GM21717 (cell line): Measurements from ENCODE around the gene PLB1.

Experiments used
- ATAC-seq: cut with Tn5 transposase; IDR thresholded peaks from one replicate; pipeline ENCODE4 v1.9.1; 2021; ENCODE audit warnings: mild to moderate bottlenecking, moderate library complexity; ENCODE audit not compliant: unreplicated experiment

Gene PLB1

DNA sequence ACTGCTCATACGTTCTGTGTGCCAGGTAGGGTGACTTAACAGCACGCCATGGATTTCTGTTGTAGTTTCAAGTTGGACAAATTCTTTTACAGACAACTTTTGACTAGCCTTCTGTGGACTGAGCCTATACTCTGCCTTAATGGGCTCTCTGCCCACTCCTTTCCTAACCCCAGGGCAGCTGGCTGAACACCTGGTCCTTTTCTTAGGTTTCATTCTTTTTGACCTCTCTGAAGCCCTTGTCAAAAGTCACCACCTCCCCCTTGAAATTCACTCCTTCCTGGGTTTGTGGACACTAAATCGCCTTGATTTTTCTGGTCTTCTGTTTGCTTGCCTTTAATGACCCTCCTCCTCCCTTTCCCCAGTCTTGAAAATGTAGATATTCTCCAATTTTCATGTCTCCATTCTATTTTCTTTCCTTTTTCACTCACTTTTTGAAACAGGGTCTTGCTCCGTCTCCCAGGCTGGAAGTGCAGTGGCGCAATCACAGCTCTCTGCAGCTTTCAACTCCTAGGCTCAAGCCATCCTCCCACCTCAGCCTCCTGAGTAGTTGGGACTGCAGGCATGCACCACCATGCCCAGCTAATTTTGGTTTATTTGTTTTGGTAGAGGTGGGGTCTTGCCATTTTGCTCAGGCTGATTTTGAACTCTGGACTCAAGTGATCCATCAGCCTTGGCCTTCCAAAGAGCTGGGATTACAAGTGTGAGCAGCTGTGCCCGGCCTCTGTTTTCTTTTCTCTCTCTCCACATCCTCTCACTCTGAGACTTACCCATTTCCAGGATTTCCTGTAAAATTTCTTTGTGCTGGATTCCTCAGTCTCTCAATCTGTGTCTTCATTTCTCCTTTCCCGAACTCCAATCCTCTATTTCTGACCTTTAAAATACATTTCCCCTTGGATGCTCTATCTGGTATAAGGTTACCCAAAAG lies 112.9 kb downstream of the PLB1 start:
- no peak for ATAC-seq

DNA sequence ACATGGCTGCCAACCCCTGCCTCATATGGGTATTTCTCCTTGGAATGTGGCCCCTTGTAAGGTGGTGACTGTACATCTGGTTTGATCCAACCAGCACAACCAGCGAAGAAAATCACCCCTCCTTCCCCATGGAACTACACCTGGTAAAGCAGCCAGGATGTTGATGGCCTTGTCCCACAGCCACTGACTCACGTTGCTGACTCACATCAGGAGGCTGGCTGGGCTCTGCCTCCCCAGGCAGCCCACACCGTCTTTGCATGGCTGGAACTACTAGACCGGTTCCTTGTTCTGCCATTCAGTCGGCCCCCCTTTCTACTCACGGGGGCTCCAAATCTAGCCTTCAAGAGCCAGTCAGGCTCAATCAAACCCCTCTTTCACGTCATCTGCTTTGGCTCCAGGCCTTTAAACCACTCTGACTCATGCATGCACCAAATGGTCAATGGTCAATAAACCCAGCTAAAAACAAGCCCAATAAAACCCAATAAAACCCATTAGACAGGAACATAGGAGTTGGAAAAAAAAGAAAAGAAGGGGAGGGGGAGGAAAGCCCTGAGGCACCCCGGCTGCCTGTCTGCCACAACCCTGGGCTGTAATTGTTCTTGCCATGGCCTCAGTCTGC lies 114.8 kb downstream of the PLB1 start:
- ATAC-seq = no peak

DNA sequence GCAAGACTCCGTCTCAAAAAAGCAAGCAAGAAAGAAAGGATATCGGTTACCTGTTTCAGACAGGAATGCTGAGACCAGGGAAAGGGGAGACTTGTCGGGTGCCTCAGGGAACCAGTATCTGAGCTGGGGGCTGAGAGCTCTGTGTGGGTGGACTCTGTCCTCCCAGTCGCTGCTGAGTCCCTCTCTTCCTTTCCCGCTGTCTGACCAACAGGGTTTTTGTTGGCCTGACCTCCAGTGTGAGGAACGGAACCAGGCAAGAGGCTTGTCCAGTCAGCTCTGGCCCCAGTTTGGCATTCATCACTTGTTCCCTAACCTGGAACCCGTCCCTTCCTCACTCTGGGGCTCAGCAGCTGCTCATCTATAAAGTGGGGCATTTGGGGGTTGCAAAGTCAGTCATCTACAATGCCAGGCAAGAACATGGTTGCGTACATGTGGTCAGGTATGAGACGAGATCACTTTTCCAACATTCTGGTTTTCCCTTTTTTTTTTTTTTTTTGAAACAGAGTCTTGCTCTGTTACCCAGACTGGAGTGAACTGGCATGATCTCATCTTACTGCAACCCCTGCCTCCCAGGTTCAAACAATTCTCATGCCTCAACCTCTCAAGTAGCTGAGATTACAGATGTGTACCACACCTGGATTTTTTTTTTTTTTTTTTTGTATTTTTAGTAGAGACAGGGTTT lies 116.4 kb downstream of the PLB1 start:
- no peak for ATAC-seq

- ATAC-seq = no peak
These were observed 117.3 kb downstream of the PLB1 start for GRCh38 chr2:28613186-28613585.

DNA sequence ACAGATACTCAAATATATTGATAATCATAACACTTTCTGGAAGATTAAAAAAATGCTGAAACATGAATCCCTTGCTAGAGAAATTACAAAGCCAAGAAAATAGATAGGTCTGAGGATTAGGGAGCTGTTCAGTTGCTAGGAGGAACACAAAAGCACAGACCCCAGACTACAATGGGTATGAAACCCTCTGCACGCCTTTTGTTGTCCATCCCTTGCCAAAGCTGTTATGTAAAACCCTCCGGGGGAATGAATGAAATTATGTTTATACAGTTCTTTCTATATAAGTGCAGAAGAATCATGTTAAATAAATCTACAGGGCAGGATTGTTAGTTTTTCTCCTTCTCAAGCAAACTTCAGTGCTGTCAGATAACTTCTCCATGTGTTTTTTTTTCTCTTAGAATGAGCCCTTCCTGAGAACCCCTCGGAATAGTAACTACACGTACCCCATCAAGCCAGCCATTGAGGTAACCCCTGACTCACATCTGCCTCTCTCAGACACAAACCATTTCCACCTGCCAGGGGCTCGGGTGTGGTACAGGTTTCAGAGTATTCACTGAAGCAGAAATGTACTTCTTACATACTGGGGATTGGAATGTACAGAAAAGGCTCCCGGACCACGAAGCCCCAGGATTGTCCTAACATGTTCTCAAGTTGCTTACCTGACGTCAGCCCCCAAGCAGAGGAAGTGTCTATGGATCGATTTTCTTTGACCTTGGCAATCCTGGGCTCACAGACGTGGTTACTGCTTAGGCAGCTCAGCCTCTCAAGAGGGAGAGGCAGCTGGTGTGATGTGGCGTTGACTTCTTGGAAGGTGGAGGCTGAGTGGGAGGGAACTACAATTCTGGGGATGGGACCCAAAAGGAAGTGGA lies 118.0 kb downstream of the PLB1 start:
- ATAC-seq = no peak

DNA sequence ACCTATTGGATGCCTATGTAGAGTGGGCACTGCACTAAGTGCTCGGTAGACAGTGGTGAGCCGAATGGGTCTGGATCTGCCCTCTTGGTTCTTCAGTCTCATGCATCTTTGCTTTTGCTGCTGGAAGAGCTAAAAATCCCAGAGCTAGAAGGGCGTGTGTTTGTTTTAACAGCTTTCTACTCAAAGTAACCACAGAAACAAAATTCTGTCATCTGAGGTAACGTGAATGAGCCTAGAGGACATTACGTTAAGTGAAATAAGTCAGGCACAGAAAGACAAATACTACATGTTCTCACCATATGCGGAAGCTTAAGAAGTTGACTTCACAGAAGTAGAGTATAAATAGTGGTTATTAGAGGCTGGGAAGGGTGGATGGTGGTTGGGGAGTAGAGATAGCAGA lies 119.8 kb downstream of the PLB1 start:
- no peak for ATAC-seq

DNA sequence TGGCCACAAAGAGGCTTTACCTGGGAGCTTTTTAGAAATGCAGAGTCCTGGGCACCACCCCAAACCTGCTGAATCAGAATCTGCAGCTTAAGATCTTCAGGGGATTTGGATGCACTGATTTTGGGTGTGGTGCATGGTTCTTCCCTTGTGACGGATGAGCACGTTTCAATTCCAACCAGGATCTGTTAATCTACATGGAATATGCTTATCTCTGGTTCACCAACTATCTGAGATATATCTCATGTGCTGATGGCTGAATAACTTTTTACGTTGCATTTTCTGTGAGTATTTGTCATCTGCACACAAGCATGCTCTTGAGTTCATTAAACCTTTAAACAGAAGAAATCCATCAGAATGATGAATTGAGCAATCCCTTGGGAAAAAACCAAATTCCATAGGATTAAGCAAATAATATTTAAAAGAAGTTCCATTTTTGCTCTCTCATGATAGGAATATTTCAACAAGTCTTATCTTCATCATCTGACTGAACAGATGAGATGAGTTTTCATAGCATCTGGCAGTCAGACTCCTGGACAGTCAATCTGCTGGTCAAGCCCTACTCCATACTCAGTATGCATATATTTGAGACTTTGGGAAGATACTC lies 120.6 kb downstream of the PLB1 start:
- no peak for ATAC-seq

DNA sequence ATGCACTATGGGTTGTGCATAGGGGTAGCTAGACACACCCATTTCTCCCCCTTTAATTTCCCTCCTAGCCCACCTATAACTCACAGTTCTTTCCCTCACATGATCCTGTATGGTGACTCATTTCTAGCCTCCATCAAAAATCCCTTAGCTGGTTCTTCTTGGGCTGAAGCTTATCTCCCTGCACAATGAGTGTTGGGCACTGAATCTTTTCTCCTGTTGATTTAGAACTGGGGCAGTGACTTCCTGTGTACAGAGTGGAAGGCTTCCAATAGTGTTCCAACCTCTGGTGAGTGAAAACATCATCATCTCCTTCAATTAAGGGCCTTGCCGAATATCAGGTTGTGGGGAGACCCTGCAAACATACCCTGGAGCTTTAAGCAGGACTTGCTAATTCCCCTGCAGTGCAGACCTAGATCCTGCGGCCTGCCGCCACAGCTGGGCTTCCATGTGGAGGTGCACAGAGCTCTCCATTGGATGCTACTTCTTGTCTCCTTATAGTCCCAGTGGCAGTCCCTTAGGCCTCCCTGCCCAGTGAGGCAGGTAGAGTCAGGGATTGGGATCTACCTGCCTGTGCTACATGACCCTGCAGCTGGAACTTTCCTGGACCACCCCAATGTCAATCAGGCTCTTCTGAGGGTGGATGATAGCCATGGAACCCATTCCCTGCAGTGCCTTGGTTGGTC lies 121.8 kb downstream of the PLB1 start:
- no peak for ATAC-seq

- ATAC-seq = no peak
These were observed 122.6 kb downstream of the PLB1 start for GRCh38 chr2:28618221-28619141.

- ATAC-seq = no peak
These were observed 123.6 kb downstream of the PLB1 start for GRCh38 chr2:28619213-28620196.

GRCh38 chr2:28620291-28620793 lies 124.5 kb downstream of the PLB1 start:
- no peak for ATAC-seq

DNA sequence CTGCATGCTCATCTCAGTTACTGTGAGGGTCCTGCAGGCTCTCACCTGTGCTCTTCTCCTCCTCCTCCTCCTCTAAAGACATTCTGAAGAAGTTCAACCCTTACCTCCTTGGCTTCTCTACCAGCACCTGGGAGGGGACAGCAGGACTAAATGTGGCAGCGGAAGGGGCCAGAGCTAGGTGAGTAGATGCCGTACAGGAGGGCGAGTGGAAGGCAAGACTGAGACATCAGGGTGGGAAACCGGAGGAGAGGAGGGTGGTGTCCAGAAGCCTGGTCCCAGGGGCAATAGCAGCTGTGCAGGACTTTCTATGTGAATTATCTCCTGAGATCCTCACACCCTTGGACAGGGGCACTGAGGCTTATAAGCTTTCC lies 124.9 kb downstream of the PLB1 start:
- no peak for ATAC-seq

DNA sequence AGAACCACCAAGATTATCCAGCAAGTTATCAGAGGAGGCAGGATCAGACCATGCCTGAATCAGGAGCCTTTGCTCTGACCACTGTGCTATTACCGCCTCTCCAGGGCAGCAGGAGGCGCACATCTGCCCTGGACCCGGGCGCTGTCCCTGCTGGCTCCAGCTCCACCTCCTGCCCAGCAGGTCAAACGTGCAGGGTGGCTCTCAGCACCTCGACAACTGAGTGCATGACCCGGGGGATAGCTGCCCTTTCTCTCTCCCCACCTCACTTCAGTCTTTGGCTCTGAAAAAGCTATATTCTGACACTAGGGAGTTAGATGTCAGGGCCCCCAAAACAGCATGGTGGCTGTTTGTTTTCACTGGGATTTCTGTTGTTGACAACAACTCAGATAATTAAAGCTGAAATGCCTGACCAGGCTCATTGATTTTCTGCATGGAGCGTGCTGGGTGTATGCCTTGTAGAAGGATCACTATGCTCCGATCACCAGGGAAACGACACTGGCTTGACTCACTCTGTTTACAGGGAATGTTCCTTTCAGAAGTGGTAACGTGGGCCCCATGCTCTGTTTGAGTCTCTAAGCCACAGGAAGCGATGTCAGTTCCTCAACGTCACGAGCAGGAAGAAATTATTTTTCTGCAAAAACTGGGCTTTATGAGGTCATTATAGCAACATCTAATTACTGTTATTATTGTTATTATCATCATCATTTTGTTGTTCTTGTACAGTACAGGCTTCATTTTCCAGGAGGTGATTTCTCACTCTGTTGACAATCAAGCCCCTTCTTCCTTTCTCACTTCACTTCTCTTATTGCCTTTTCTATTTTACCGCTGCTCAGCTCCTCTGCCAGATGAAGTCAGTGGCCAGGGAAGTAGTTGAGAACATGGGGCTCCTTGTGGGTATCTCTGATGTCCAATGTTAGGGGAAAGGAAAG lies 125.6 kb downstream of the PLB1 start:
- no peak for ATAC-seq

DNA sequence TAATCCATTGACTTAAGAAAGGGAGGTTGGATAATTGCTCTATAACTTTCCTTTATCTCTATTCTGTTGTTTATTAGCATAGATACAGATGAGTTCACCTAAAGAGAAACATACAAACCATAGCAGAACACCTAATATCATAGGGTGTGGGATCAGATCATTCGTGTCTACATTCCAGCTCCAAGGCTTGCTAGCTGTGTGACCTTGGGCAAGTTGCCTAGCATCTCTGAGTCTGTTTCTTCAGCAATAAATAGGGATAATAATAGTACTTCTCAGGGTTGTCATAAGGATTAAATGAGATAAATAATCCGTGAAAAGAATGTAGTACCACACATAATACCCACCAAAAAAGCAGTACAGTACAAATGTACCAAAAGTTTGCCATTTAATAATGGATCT lies 126.2 kb downstream of the PLB1 start:
- no peak for ATAC-seq

DNA sequence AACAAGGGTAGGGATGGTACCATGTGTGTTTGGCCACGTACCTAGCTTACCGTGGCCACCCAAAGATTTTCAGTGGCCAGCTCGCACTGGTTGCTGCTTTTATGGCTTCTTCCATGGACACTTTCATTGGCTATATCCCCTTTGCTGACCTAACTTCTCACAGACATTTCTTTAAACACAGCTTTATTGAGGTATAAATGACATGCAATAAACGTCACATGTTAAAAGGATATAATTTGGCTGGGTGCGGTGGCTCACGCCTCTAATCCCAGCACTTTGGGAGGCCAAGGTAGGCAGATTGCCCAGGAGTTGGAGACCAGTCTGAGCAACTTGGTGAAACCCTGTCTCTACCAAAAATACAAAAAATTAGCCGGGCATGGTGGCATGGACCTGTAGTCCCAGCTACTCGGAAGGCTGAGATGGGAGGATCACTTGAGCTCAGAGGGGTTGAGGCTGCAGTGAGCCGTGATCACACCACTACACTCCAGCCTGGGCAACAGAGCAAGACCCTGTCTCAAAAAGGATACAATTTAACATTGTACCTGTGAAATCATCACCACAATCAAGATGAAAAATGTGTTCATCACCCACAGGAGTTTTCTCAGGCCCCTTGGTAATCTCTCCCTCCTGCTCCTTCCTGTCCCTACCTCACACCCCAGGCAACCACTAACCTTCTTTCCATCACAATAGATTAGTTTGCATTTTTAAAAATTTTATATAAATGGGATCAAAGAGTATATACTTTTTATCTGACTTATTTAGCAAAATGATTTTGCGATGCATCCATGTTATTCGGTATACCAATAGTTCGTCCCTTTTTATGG lies 127.9 kb downstream of the PLB1 start:
- no peak for ATAC-seq

DNA sequence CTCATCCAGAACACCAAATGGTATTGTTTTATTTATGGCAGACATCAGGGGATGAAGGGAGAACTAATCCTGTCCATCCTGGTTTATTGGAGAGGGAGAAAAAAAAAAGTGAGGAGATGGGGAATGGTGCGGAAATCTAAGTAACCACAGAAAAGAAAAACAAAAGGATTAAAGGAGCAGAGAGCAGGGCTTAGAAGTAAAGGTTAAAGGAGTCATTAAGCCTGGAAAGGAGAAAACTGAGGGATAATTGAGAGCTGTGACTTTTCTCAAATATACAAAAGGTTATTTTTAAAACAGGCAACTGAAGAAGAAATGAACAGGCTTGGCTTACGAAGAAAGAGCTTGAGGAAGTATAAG lies 128.6 kb downstream of the PLB1 start:
- ATAC-seq = no peak
